22Rv1 (cell line): Measurements from ENCODE around the gene STK40.

Experiments
- H3K27ac ChIP-seq: fragments of 450-650 bp; 2 replicates; pipeline ENCODE4 v1.5.1; 2017
- CTCF ChIP-seq: fragments of 450-650 bp; IDR thresholded peaks from 2 replicates; pipeline ENCODE4 v1.5.1; 2017; ENCODE audit warnings: mild to moderate bottlenecking
- ZFX ChIP-seq: fragments of 450-650 bp; IDR thresholded peaks from 2 replicates; pipeline ENCODE4 v1.6.1; 2017; ENCODE audit warnings: antibody characterized with exemption, borderline replicate concordance

Gene STK40

GRCh38 chr1:36382669-36383068 lies 3.1 kb downstream of the STK40 start:
- TF ChIP-seq CTCF (no peak), ZFX (no peak)
- H3K27ac ChIP-seq = no peak overlapping the region

GRCh38 chr1:36382231-36382630 lies 3.5 kb downstream of the STK40 start:
- TF ChIP-seq ZFX (no peak), CTCF (no peak)
- no peak overlapping the region for H3K27ac ChIP-seq

- no peak overlapping the region for H3K27ac ChIP-seq
- TF ChIP-seq CTCF (no peak), ZFX (no peak)
These were observed 4.3 kb downstream of the STK40 start for GRCh38 chr1:36381405-36381804.

- TF ChIP-seq ZFX (no peak), CTCF (no peak)
- no peak overlapping the region for H3K27ac ChIP-seq
These were observed 4.9 kb downstream of the STK40 start for GRCh38 chr1:36380782-36381181.

GRCh38 chr1:36380143-36380619 lies 5.5 kb downstream of the STK40 start:
- H3K27ac ChIP-seq = no peak overlapping the region
- TF ChIP-seq CTCF (no peak), ZFX (no peak)

- H3K27ac ChIP-seq = peak overlapping the region; percentile 7; the same call in 1 of the 2 replicates
- no peak for TF ChIP-seq ZFX
- TF ChIP-seq CTCF = no peak
These were observed 7.8 kb downstream of the STK40 start for GRCh38 chr1:36377791-36378492.

GRCh38 chr1:36372617-36373016 lies 13.1 kb downstream of the STK40 start:
- H3K27ac ChIP-seq = no peak overlapping the region
- TF ChIP-seq CTCF (no peak), ZFX (no peak)
